Measurements from ENCODE around the gene MYADML2.

The MYADML2 gene

DNA sequence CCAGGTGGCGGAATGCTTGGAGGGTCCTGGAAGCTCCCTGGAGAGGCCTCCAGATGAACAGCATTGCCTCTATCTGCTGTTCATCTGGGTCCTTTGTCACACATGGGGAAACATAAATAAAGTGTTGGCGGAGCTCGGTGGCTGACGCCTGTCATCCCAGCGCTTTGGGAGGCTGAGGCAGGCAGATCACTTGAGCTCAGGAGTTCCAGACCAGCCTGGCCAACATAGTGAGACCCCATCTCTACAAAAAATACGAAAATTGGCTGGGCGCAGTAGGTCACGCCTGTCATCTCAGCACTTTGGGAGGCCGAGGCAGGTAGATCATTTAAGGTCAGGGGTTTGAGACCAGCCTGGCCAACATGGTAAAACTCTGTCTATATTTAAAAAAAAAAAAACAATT is 2.2 kb downstream of the MYADML2 start:
- TF ChIP-seq, protein P1, sequence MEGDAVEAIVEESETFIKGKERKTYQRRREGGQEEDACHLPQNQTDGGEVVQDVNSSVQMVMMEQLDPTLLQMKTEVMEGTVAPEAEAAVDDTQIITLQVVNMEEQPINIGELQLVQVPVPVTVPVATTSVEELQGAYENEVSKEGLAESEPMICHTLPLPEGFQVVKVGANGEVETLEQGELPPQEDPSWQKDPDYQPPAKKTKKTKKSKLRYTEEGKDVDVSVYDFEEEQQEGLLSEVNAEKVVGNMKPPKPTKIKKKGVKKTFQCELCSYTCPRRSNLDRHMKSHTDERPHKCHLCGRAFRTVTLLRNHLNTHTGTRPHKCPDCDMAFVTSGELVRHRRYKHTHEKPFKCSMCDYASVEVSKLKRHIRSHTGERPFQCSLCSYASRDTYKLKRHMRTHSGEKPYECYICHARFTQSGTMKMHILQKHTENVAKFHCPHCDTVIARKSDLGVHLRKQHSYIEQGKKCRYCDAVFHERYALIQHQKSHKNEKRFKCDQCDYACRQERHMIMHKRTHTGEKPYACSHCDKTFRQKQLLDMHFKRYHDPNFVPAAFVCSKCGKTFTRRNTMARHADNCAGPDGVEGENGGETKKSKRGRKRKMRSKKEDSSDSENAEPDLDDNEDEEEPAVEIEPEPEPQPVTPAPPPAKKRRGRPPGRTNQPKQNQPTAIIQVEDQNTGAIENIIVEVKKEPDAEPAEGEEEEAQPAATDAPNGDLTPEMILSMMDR (IDR thresholded peaks at IDR 0.05; ENCODE audit: control extremely low read depth, extremely low read depth, low read depth, missing control alignments): no peak
- no peak for DNase-seq (ENCODE audit: extremely low spot score)
- ChIA-PET CTCF (interaction anchor here (1.3 to 1.4 kb wide), 3 partner anchors 11 to 18 kb away, joined by 4 to 13 read pairs (median 4); no protein-coding TSS in a partner anchor), POLR2A (interaction anchor here (0.6 to 1.0 kb wide), 2 partner anchors 10 to 402 kb away, joined by 3 read pairs; no protein-coding TSS in a partner anchor)

DNA sequence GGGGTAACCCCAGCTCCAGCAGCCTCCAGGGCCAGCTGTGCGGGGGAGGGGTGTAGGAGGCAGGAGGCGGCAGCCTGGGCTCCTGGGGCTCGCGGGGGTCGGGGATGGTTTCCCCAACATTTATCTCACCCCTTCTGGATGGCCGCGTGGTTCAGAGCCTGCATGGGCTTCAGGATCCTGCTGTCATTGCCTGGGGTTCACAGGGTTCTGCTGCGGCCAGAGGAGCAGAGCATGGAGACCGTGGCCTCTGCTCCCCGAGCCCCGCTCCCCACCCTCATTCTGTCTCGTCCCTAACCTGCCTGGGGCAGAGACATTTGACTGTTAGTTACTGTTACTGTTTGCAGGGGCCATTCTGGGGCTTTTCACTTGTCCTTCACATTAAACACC is 4.9 kb downstream of the MYADML2 start:
- CTCF ChIA-PET: no interaction called here
- no peak for DNase-seq (ENCODE audit: extremely low spot score)
- POLR2A ChIA-PET: no interaction called here
- TF ChIP-seq, protein P1 (IDR thresholded peaks at IDR 0.05; ENCODE audit: control extremely low read depth, extremely low read depth, low read depth, missing control alignments): no peak

DNA sequence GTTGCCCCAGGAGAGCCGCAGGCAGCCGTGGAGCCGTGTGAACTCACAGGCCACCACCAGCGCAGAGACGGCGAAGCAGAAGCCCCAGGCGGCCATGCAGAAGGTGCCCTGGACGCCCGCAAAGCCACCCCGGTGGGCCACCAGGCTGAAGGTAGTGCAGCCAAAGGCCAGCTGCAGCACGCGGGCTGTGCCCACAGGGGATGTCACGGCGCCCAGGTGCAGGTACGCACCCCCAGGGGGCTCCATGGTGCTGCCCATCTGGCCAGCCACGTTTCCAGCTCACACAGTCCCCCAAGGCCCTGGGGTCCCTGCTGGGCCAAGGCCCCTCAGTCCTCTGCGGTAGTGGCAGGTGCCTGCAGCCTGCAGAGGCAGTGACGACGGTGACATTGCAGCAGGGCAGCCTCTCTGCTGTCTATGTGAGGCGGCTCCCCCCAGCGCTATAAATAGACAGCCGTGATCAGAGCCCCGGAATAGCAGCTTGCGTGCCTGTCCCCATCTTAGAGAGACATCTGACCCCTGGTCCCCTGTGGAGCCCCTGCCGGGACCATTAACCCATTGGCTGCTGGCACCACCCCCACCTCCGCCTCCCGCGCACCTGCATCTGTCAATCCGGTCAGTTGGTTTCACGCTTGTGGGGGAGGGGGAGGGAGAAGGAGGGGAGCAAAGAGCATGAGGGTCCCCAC is 5.4 kb downstream of the MYADML2 start:
- TF ChIP-seq, protein P1 (IDR thresholded peaks at IDR 0.05; ENCODE audit: control extremely low read depth, extremely low read depth, low read depth, missing control alignments): no peak
- CTCF ChIA-PET: interaction anchor here (2.5 kb wide), 1 partner anchor 18 kb away, joined by 15 read pairs; no protein-coding TSS in a partner anchor
- no peak for DNase-seq (ENCODE audit: extremely low spot score)
- POLR2A ChIA-PET: interaction anchor here (0.5 kb wide), 1 partner anchor 25 kb away, joined by 3 read pairs; no protein-coding TSS in a partner anchor

DNA sequence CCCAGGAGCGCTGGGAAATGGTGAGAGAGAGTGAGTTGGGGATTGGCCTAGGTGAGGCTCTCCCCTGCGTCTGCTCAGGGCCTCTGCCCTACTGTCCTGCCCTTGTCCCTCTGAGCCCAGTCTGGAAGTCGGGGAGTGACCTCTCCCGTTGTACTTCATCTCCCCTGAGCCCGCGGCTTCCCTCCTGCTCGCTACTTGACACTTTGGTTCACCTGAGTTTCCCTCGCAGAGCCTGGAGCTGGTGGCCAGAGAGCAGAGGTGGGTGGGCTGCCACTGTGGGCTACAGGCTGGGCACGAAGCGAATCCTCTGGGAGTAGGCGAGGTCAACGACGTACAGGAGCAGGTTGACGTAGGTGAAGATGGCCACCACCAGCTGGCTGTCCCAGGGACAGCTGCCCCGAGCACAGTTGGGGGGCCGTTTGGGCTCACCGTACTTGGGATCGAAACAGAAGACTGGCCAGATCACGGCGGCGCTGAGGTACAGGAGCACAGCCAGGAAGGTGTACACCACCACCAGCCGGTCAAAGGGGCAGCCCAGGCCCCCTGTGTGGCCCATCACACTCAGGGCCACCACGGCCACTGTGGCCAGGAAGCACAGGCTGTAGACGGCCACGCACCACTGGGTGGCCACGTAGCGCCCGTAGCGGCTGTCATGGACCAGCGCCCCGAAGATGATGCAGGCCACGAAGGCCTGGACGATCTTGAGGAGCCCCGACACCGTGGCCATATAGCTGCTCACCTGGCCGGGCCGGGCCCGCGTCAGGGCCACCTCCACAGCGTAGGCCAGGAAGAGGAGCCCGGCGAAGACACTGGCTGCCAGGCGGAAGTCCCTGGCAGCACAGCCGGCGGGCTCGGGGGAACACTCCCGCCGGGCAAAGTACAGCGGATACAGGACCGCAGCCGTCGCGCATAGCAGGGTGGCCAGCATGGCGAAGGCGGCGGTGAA is 6.2 kb downstream of the MYADML2 start:
- POLR2A ChIA-PET: interaction anchor here (0.5 to 1.1 kb wide), 3 partner anchors 13 to 58 kb away, joined by 3 to 5 read pairs (median 3); partner anchors contain the start of gene MAFG
- CTCF ChIA-PET: interaction anchor here (0.7 to 2.5 kb wide), 3 partner anchors 13 to 19 kb away, joined by 3 to 15 read pairs (median 3); no protein-coding TSS in a partner anchor
- DNase-seq (ENCODE audit: extremely low spot score): no peak
- TF ChIP-seq, protein P1 (IDR thresholded peaks at IDR 0.05; ENCODE audit: control extremely low read depth, extremely low read depth, low read depth, missing control alignments): no peak

DNA sequence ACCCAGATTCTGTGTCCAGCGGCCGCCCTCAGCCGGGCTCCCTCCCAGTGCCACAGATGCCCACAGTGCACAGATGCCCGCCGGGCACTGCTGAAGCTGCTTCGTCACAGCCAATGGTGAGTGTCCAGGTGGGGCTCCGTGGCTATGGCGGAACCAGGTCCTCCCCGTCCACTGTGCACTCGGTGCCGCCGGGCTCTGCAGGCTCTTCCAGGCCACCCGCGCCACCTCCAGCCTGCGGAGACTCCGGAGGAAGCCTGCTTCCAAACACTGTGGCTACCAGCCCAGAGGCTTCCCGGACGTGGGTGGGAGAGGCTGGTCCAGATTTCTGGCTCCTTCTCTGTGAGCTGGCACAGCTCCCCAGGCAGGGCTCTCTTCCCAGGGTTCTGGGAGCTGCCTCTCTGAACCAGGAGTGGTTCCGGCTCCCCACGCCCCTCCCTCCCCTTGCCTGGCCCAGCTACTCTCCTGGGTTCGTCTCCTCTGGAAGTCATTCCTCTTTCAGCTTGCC is 7.1 kb downstream of the MYADML2 start:
- TF ChIP-seq, protein P1 (IDR thresholded peaks at IDR 0.05; ENCODE audit: control extremely low read depth, extremely low read depth, low read depth, missing control alignments): no peak
- POLR2A ChIA-PET: interaction anchor here (0.6 to 1.1 kb wide), 2 partner anchors 12 to 57 kb away, joined by 3 to 5 read pairs; partner anchors contain the start of gene MAFG
- DNase-seq (ENCODE audit: extremely low spot score): no peak
- CTCF ChIA-PET: interaction anchor here (0.7 to 2.5 kb wide), 3 partner anchors 12 to 20 kb away, joined by 3 to 15 read pairs (median 3); no protein-coding TSS in a partner anchor

DNA sequence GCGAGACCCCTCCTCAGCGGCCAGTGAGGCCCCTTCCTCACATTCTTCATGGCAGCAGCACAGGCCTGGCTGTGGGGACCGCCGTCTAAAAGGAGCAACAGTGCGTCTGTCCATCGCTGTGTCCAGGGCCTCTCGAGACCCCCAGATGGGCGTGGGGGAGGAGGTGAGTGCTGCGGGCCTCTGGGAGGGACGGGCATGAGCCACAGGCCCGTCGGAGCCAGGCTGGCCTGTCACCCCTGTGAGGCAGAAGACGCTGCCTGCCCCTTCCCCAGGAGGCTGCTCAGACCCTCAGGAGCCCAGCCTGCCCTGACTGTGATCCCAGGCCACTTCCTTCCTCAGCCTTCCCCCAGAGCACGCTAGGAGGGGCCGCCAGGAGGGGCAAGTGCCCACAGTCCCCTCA is 7.8 kb downstream of the MYADML2 start:
- CTCF ChIA-PET: interaction anchor here (1.4 to 2.5 kb wide), 2 partner anchors 20 to 81 kb away, joined by 4 to 15 read pairs; no protein-coding TSS in a partner anchor
- POLR2A ChIA-PET: no interaction called here
- no peak for DNase-seq (ENCODE audit: extremely low spot score)
- TF ChIP-seq, protein P1 (IDR thresholded peaks at IDR 0.05; ENCODE audit: control extremely low read depth, extremely low read depth, low read depth, missing control alignments): no peak

All from GM10248 (cell line).